RWPE2 (cell line): ENCODE measurements around the gene CRB2.

Source experiments
- ATAC-seq: fragments of 200-7000 bp; cut with Tn5 transposase; 3 replicates; pipeline ENCODE4 v1.9.1; 2021; ENCODE audit warnings: low read depth
- DNase-seq: peaks from one replicate; pipeline ENCODE4 v3.0.0-alpha.2; 2020; ENCODE audit warnings: low spot score
- H3K27ac ChIP-seq: fragments of 450-650 bp; 2 replicates; pipeline ENCODE4 v1.5.1; 2017; ENCODE audit warnings: mild to moderate bottlenecking; ENCODE audit not compliant: poor library complexity, severe bottlenecking
- H3K27me3 ChIP-seq: fragments of 250-450 bp; sonication (Bioruptor Pico); 2 replicates; pipeline ENCODE4 v1.5.1; 2021; ENCODE audit warnings: mild to moderate bottlenecking, moderate library complexity; ENCODE audit not compliant: insufficient read depth, poor library complexity, severe bottlenecking
- H3K36me3 ChIP-seq: fragments of 250-450 bp; sonication (Bioruptor Pico); 2 replicates; pipeline ENCODE4 v1.5.1; 2020; ENCODE audit warnings: low read depth, mild to moderate bottlenecking, moderate library complexity
- H3K4me1 ChIP-seq: fragments of 250-450 bp; sonication (Bioruptor Pico); 2 replicates; pipeline ENCODE4 v1.5.1; 2021; ENCODE audit warnings: mild to moderate bottlenecking, moderate library complexity; ENCODE audit not compliant: insufficient read depth, poor library complexity, severe bottlenecking
- H3K4me3 ChIP-seq: fragments of 250-450 bp; sonication (Bioruptor Pico); 2 replicates; pipeline ENCODE4 v1.5.1; 2021; ENCODE audit warnings: mild to moderate bottlenecking, moderate library complexity; ENCODE audit not compliant: severe bottlenecking
- H3K9me3 ChIP-seq: fragments of 250-450 bp; sonication (Bioruptor Pico); 2 replicates; pipeline ENCODE4 v1.5.1; 2021; ENCODE audit warnings: mild to moderate bottlenecking, moderate library complexity; ENCODE audit not compliant: severe bottlenecking
- CTCF ChIP-seq: fragments of 450-650 bp; IDR thresholded peaks from one replicate; pipeline ENCODE4 v1.5.1; 2017; ENCODE audit warnings: mild to moderate bottlenecking, moderate library complexity; ENCODE audit not compliant: poor library complexity, severe bottlenecking

Gene CRB2

GRCh38 chr9:123318961-123319421 is 37.0 kb upstream of the CRB2 start:
- H3K27me3 ChIP-seq, result no peaks in the 10 kb centered on the region
- H3K4me1 ChIP-seq, result no peaks in the 10 kb centered on the region
- TF ChIP-seq CTCF, result no peak
- DNase-seq (no peak), ATAC-seq (no peak)
- no peaks in the 10 kb centered on the region for H3K9me3 ChIP-seq
- H3K36me3 ChIP-seq, result no peaks in the 10 kb centered on the region
- H3K27ac ChIP-seq, result no peak overlapping the region
- H3K4me3 ChIP-seq, result no peak overlapping the region

DNA sequence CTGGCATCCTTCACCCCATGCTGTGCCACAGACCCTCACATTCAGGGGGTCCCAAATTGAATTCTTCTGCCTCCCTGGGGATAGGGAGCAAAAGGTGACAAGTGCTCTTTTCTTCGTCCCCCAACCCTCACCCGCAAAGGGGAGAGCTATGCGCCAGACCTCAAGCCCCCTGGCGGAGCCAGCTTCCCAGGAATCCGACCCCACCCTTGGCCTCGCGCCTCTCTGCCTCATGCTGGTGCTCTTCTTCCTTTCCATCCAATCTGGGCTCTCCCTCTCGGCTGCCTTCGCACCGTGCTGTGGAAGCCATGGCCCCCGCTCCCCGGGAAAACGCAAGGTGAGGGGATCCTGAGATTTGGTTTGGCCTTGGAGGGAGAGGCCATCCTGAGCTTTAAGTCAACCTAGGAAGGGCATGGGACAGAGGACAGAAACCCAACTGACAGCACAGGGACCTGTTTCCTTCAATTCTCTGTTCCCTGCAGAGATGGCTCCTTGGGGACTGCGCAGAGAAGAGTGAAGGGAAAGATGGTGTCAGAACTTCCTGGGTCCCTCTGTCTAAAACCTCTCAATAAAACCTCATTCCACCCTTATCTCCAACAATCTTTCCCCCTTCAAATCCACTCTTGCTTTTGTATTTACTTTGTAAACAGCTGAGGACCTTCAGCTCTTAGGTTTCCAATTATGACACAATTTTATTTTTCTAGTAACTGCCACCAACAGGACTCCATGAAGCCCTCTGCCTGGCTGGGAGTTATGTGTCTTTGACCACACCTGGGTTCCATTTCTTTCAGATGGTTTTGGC is 36.3 kb upstream of the CRB2 start:
- no peaks in the 10 kb centered on the region for H3K36me3 ChIP-seq
- H3K9me3 ChIP-seq, result no peaks in the 10 kb centered on the region
- no peak for DNase-seq
- no peaks in the 10 kb centered on the region for H3K4me1 ChIP-seq
- H3K4me3 ChIP-seq, result no peak overlapping the region
- no peak for TF ChIP-seq CTCF
- ATAC-seq, result no peak
- H3K27me3 ChIP-seq, result no peaks in the 10 kb centered on the region
- no peak overlapping the region for H3K27ac ChIP-seq

- Histone ChIP-seq H3K27ac (no peak overlapping the region), H3K4me1 (no peaks in the 10 kb centered on the region), H3K27me3 (no peaks in the 10 kb centered on the region), H3K4me3 (no peak overlapping the region), H3K36me3 (no peaks in the 10 kb centered on the region), H3K9me3 (no peaks in the 10 kb centered on the region)
- no peak for TF ChIP-seq CTCF
- DNase-seq (no peak), ATAC-seq (no peak)
These were observed 35.2 kb upstream of the CRB2 start for GRCh38 chr9:123320814-123321213.

GRCh38 chr9:123321616-123322272 is 34.3 kb upstream of the CRB2 start:
- no peak overlapping the region for H3K4me3 ChIP-seq

More at GRCh38 chr9:123321616-123322272, 34.3 kb upstream of the CRB2 start:
- Histone ChIP-seq H3K27ac (no peak overlapping the region), H3K4me1 (no peaks in the 10 kb centered on the region), H3K9me3 (no peaks in the 10 kb centered on the region), H3K36me3 (no peaks in the 10 kb centered on the region), H3K27me3 (no peaks in the 10 kb centered on the region)
- DNase-seq, result no peak
- TF ChIP-seq CTCF, result no peak
- ATAC-seq, result no peak
